Measurements from ENCODE around the gene CARNS1.

CARNS1 gene

DNA sequence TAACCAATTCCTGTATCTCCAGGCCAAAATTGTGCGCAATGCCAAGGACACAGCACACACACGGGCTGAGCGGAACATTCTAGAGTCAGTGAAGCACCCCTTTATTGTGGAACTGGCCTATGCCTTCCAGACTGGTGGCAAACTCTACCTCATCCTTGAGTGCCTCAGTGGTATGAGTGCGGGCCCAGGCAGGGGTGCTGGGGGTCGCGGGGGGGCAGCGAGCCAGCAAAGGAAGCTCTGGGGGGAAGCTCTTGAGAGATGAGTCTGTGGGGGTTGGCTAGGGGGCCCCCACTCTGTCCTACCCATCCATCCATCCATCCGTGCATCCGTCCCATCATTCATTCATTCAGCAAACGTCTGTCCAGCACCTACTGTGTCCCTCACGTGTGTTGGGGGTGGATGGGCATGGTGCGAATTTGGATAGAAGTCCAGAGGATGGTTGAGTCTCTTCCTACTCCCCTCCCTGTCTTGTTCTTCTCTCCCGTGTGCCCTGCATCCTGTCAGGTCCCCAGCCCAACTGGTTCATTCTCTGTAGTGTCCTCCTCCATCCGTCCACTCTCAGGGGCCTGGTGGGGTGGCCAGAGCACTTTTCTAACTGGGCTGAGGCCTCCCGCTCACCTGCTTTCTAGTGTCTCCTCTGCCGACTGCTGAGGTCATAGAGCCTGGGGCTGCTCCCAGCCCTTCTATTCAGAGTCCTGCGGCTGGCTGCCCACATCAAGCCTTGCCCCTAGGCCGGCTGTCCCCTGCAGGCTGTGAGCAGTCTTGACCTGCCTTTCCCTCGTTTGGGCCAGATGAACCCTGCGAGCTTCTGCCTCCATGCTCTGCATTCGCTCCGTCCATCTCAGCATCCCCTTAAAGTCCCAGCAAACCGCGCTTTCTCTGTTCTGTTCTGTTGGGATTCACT is 16.1 kb downstream of the CARNS1 start:
- TF ChIP-seq, protein P1, sequence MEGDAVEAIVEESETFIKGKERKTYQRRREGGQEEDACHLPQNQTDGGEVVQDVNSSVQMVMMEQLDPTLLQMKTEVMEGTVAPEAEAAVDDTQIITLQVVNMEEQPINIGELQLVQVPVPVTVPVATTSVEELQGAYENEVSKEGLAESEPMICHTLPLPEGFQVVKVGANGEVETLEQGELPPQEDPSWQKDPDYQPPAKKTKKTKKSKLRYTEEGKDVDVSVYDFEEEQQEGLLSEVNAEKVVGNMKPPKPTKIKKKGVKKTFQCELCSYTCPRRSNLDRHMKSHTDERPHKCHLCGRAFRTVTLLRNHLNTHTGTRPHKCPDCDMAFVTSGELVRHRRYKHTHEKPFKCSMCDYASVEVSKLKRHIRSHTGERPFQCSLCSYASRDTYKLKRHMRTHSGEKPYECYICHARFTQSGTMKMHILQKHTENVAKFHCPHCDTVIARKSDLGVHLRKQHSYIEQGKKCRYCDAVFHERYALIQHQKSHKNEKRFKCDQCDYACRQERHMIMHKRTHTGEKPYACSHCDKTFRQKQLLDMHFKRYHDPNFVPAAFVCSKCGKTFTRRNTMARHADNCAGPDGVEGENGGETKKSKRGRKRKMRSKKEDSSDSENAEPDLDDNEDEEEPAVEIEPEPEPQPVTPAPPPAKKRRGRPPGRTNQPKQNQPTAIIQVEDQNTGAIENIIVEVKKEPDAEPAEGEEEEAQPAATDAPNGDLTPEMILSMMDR (IDR thresholded peaks at IDR 0.05), result no peak
- Histone ChIP-seq H3K4me3 (no peak overlapping the region), H3K27ac (no peak overlapping the region)
- no peak for DNase-seq (ENCODE audit: low spot score)

DNA sequence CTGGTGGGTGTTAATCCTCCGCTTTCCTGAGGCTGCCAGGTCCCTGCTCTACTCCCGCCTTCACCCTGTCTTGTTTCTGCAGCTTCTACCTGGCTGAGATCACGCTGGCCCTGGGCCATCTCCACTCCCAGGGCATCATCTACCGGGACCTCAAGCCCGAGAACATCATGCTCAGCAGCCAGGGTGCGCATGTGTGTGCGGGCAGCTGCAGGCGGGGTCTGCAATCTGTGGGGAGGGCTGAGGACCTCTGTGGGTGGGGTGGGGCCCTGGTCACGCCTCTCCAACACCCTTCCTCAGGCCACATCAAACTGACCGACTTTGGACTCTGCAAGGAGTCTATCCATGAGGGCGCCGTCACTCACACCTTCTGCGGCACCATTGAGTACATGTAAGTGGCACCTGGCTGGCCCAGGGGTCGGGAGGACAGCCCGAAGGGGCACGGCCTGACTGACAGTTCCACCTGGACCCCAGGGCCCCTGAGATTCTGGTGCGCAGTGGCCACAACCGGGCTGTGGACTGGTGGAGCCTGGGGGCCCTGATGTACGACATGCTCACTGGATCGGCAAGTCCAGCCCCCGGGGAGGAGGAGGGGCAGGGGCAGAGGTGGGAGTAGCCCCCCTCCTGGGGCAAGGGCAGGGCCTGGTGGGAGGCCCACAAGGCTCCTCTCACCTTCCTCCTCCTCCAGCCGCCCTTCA is 17.3 kb downstream of the CARNS1 start:
- TF ChIP-seq, protein P1 (IDR thresholded peaks at IDR 0.05), result no peak
- H3K27ac ChIP-seq, result no peak overlapping the region
- no peak for DNase-seq (ENCODE audit: low spot score)
- H3K4me3 ChIP-seq, result no peak overlapping the region

DNA sequence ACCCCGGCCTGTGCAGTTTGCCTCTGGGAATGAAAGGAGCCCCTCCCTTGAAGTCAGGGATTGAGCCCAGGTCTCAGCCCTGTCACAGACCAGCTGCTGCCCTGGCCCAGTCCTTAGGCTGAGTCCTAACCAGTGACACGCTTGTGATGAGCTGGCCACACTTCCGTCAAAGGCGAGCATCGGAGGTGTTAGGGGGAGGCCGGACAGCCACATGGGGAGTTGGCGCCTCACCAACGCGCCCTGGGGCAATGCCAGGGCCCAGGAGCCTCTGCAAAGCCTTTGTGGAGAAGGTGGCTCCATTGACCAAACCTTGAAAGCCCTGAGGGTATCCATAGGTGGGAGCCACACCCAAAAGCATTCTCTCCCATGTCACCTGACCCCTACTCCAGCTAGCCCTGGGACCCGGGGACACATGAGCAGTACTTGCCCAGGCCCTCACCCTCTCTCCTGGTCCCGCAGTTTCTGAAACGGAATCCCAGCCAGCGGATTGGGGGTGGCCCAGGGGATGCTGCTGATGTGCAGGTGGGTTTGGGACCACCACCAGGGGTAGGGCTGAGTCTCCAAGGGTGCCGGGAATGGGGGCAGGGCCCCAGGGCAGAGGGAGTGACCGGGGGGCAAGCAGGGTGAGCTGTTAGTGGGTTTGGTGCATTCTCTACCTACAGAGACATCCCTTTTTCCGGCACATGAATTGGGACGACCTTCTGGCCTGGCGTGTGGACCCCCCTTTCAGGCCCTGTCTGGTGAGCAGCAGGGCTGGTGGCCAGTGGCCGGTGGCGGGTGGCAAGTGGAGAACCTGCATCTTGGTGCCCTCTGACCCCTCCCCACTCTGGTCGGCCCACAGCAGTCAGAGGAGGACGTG is 18.3 kb downstream of the CARNS1 start:
- H3K4me3 ChIP-seq, result no peak overlapping the region
- TF ChIP-seq, protein P1 (IDR thresholded peaks at IDR 0.05), result no peak
- DNase-seq (ENCODE audit: low spot score), result no peak
- no peak overlapping the region for H3K27ac ChIP-seq

DNA sequence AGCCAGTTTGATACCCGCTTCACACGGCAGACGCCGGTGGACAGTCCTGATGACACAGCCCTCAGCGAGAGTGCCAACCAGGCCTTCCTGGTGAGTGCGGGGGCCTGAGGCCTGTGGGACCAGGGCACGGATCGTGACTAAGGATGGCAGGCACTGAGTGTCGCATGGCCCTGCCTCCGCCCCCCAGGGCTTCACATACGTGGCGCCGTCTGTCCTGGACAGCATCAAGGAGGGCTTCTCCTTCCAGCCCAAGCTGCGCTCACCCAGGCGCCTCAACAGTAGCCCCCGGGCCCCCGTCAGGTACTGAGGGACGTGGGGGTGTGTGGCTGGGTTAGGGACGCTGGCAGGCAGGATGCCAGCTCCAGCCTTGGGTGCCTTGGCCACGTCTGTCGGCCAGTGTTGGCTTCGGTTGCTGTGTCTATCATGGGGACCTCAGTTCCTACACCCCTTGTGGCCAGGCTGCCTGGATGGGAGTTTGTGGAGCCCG is 19.0 kb downstream of the CARNS1 start:
- DNase-seq (ENCODE audit: low spot score), result no peak
- TF ChIP-seq, protein P1 (IDR thresholded peaks at IDR 0.05), result no peak
- no peak overlapping the region for H3K27ac ChIP-seq
- no peak overlapping the region for H3K4me3 ChIP-seq

DNA sequence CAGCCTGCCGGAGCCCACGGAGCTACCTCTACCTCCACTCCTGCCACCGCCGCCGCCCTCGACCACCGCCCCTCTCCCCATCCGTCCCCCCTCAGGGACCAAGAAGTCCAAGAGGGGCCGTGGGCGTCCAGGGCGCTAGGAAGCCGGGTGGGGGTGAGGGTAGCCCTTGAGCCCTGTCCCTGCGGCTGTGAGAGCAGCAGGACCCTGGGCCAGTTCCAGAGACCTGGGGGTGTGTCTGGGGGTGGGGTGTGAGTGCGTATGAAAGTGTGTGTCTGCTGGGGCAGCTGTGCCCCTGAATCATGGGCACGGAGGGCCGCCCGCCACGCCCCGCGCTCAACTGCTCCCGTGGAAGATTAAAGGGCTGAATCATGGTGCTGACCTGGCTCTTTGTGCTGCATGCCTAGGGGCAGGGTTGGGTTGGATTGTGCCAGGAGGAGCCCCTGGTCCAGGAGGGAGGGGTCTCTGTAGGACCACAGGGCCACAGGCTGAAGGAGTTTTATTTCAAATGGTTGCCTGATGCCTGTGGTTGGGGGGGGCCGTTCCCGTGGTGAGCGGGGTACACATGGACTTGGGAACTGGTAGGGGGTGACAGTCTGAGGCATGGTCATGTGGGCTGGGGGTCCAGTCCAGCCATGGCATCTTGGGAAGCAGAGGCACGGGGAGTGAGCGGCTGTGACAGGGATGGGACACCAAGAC is 19.7 kb downstream of the CARNS1 start:
- peak overlapping the region in 1 of 2 donors; percentile 58 for H3K27ac ChIP-seq
- H3K4me3 ChIP-seq, result no peak overlapping the region
- TF ChIP-seq, protein P1 (IDR thresholded peaks at IDR 0.05), result no peak
- DNase-seq (ENCODE audit: low spot score), result no peak

DNA sequence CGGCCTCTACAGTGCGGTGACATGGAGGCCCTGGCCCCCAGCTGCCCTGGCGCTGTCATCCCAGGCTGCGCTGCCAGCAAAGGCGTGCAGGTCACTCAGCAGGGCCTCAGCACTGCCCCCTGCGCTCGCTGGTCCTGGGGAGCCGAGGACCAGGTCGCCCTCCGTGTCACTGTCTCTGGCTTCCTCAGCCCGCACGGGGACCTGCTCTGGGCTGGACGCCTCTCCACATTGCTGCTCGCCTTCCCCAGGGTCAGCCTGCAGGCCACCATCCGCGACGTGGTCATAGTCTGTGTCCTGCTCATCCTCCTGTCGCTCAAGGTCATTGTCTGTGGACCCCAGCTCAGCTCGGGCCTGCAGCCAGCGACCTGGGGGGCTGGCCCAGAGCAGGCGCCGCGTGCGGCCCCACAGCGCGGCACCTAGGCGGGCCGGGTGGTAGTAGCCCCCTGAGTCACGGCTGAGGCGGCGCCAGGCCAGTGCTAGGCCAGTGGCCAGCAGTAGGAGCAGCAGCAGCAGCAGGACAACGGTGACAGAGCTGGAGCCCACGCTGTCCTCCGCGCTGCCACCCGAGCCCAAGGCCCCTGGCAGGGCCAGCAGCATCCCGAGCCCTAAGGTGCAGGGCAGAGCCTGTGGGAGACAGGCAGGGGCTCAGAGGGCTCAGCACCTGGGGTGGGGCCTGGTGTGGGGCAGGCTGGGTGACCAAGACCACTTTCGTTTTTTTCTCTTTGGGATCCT is 20.4 kb downstream of the CARNS1 start:
- Histone ChIP-seq H3K4me3 (no peak overlapping the region), H3K27ac (peak overlapping the region; percentile 25 to 58)
- no peak for DNase-seq (ENCODE audit: low spot score)
- TF ChIP-seq, protein P1 (IDR thresholded peaks at IDR 0.05), result no peak

All from coronary artery (tissue), 2 donors.